Endothelial cell (in vitro differentiated cells): ENCODE results near the gene MATN4. TPM values are rescaled to one million over a fixed set of nuclear protein-coding genes. Genes with fewer than 3 reads are reported as not detected.

Experiments used
- DNase-seq: peaks from one replicate; pipeline ENCODE4 v3.0.0; 2021; ENCODE audit warnings: low spot score
- H3K27ac Mint-ChIP-seq: one replicate; pipeline ENCODE4 v1.8.0; 2021; ENCODE audit warnings: mixed read lengths, inconsistent platforms; ENCODE audit not compliant: unreplicated experiment
- H3K27me3 Mint-ChIP-seq: one replicate; pipeline ENCODE4 v1.8.0; 2021; ENCODE audit warnings: mild to moderate bottlenecking, moderate library complexity, mixed read lengths, inconsistent platforms; ENCODE audit not compliant: unreplicated experiment
- H3K36me3 Mint-ChIP-seq: one replicate; pipeline ENCODE4 v1.8.0; 2021; ENCODE audit warnings: mild to moderate bottlenecking, low read depth, mixed read lengths, inconsistent platforms; ENCODE audit not compliant: unreplicated experiment
- H3K4me1 Mint-ChIP-seq: one replicate; pipeline ENCODE4 v1.8.0; 2021; ENCODE audit warnings: mild to moderate bottlenecking, mixed read lengths, inconsistent platforms; ENCODE audit not compliant: unreplicated experiment
- H3K4me3 Mint-ChIP-seq: one replicate; pipeline ENCODE4 v1.8.0; 2021; ENCODE audit warnings: mild to moderate bottlenecking, mixed read lengths, inconsistent platforms; ENCODE audit not compliant: unreplicated experiment
- H3K9me3 Mint-ChIP-seq: one replicate; pipeline ENCODE4 v1.8.0; 2021; ENCODE audit warnings: mixed read lengths, inconsistent platforms; ENCODE audit not compliant: unreplicated experiment
- CTCF ChIP-seq: fragments of 200-600 bp; sonication (generic); IDR thresholded peaks from one replicate; pipeline ENCODE4 v1.5.0; 2021; ENCODE audit warnings: antibody characterized with exemption; ENCODE audit not compliant: unreplicated experiment
- long read RNA-seq: library from polyadenylated mRNA; unstranded; transcript quantifications from one replicate; pipeline ENCODE4 v2.0.0, GENCODE V29; 2020; ENCODE audit not compliant: unreplicated experiment
- total RNA-seq: library from RNA; stranded (reverse); fragmentation: NEBNext Ultra II Directional; extraction: Animal tissue kit (Norgen Biotek cat#: 25700); gene quantifications from one replicate; pipeline ENCODE4 v1.2.1, GENCODE V29; 2021; ENCODE audit not compliant: unreplicated experiment

The MATN4 gene
- total RNA-seq, result not detected
- long read RNA-seq, result 0 reads

DNA sequence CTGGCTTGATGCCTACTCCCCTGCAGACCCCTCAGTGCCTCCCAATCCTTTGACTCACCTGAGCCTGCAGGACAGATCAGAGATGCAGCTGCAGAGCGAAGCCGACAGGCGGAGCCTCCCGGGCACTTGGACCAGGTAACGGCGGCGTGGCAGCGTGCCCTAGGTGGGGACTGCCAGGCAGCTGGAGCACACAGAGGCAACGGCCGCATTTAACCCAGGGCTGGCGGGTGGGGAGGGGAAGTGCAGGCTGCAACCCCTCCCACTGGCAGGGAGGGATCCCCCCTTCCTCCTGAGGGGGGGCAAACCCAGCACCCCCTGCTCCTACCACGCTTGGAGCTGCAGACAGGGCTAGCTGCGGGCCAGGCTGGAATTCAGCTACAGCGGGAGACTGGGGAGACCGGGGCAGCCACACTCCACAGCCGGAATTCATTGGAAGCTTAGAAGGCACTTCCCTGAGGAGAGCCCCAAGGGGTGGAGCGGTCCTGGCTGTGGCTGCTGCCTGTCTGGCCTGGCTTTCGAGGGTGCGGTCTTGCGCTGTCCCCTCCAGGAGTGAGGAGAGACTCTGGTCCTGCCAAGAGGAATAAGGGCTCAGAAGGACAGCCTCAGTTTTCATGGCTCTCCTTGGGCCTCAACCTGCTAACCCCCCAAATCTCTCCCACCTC lies at the start of gene MATN4:
MATN4 (minus strand) TSS at position 183 of the 662 bp plus-strand sequence. CDS start 2,717 bp downstream, outside the sequence.
- peaks cover 4% of the 10 kb centered on the region for H3K4me1 Mint-ChIP-seq
- no peaks in the 10 kb centered on the region for H3K9me3 Mint-ChIP-seq
- peaks cover 6% of the 10 kb centered on the region for H3K27me3 Mint-ChIP-seq
- H3K36me3 Mint-ChIP-seq, result peaks cover 3% of the 10 kb centered on the region
- no peak within 1 kb of the TSS for H3K4me3 Mint-ChIP-seq
- TF ChIP-seq CTCF, result no peak
- H3K27ac Mint-ChIP-seq, result no peak within 1 kb of the TSS
- DNase-seq, result no peak

DNA sequence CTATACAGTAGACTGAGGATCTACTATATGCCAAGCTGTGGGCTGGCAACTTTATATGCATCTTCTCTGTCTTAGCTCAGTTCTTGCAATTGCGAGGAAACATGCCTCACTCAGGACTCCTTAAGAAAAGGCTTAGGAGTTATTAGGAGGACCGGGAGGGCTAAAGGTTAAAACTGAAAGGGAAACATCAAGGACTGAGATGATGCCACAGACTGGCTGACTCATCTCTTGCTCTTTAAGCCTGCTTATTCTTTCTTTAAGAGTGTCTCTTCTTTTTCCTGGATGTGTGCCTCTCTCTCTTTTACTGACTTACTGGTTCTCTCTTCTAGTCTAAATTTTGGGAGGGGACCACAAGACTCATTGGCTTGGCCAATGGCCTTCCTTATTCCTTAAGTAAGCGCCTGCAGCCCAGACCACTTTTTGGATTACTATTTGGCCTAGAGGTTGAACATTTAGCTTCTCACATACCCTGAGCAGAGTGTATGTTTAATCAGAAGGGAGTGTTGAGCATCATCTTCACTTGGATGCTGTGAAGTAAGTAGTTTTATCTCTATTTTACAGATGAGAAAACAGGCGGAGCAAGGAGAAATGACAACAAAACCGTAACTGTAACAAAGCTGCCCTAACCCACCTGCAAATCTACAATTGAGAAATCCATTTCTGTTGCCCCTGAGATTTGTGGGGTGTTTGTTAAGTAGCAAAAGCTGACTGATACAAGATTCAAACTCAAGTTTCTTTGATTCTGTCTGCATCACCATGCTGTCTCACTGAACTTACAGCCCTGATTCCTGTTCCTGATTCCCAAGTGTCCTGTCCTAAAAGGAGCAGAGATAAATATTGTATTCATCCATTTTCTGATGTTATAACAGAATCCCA lies 47.3 kb upstream of the MATN4 start:
- no peaks in the 10 kb centered on the region for H3K36me3 Mint-ChIP-seq
- no peaks in the 10 kb centered on the region for H3K27me3 Mint-ChIP-seq
- no peak overlapping the region for H3K4me3 Mint-ChIP-seq
- H3K4me1 Mint-ChIP-seq, result peaks cover 9% of the 10 kb centered on the region
- DNase-seq, result no peak
- H3K9me3 Mint-ChIP-seq, result no peaks in the 10 kb centered on the region
- TF ChIP-seq CTCF, result no peak
- H3K27ac Mint-ChIP-seq, result no peak overlapping the region

DNA sequence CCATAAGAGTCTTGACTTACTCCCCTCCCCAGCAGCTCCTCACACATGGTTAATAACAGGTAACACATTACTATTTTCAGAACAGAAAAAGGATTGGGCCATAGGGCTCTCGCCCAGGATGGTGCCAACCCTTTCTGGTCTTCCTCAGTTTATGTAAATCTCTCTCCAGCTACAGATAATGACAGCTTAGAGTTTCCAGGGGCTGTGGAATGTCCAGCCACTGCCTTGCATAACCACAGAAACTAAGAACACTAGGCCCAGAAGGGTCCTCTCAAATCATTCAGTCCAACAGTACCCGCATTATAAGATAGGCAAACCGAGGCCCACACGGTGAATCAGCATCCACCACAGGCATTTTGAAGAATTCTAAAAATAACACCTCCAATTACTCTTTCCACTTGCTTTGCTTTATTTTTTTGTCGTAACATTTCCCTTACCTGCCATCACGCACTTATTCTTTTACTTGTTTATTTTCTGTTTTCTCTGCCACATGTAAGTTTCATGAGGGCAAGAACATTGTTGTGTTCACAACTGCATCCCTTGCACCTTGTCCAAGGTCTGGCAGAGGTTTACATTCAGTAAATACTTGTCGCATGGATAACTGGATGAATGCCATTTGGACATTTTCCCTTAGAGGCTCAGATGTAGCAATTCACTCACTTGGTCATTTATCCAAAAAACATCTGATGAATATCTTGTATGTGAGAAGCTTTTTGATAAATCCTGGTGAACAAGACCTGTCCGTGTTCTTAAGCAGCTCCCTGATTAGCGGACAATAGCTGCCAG lies 46.5 kb upstream of the MATN4 start:
- H3K9me3 Mint-ChIP-seq, result no peaks in the 10 kb centered on the region
- H3K4me1 Mint-ChIP-seq, result peaks cover 4% of the 10 kb centered on the region
- no peak for DNase-seq
- no peak for TF ChIP-seq CTCF
- H3K27me3 Mint-ChIP-seq, result no peaks in the 10 kb centered on the region
- H3K36me3 Mint-ChIP-seq, result no peaks in the 10 kb centered on the region
- H3K4me3 Mint-ChIP-seq, result no peak overlapping the region
- no peak overlapping the region for H3K27ac Mint-ChIP-seq

GRCh38 chr20:45353746-45354145 lies 45.6 kb upstream of the MATN4 start:
- H3K9me3 Mint-ChIP-seq, result no peaks in the 10 kb centered on the region
- no peak overlapping the region for H3K27ac Mint-ChIP-seq
- no peak overlapping the region for H3K4me3 Mint-ChIP-seq
- H3K36me3 Mint-ChIP-seq, result no peaks in the 10 kb centered on the region
- DNase-seq, result no peak
- H3K4me1 Mint-ChIP-seq, result peaks cover 4% of the 10 kb centered on the region
- no peak for TF ChIP-seq CTCF
- no peaks in the 10 kb centered on the region for H3K27me3 Mint-ChIP-seq
